GM10248 (cell line): ENCODE measurements around the gene STK25.
A peak's percentile ranks its signal among the peaks of the same experiment; 100 is the strongest.

Experiments
- CTCF ChIA-PET: fragments of 300-600 bp; sonication (Branson Sonifier 250); formaldehyde crosslinking; extraction: SDS; loops from one replicate; lab custom pipeline; 2021; ENCODE audit warnings: antibody characterized with exemption; lab: Yijun Ruan, JAX
- POLR2A ChIA-PET: fragments of 350-650 bp; sonication (Branson Sonifier 250); formaldehyde crosslinking; extraction: SDS; loops from one replicate; lab custom pipeline; 2020; ENCODE audit warnings: antibody characterized with exemption; lab: Yijun Ruan, JAX
- DNase-seq: peaks from one replicate; pipeline ENCODE4 v3.0.0; 2012; ENCODE audit errors: extremely low spot score
- TF ChIP-seq, protein P1 (sequence below): IDR thresholded peaks from 2 replicates; pipeline ENCODE4 v1.5.1; 2012; ENCODE audit warnings: mild to moderate bottlenecking, low read depth; ENCODE audit errors: extremely low read depth, missing control alignments, control extremely low read depth

The STK25 gene

DNA sequence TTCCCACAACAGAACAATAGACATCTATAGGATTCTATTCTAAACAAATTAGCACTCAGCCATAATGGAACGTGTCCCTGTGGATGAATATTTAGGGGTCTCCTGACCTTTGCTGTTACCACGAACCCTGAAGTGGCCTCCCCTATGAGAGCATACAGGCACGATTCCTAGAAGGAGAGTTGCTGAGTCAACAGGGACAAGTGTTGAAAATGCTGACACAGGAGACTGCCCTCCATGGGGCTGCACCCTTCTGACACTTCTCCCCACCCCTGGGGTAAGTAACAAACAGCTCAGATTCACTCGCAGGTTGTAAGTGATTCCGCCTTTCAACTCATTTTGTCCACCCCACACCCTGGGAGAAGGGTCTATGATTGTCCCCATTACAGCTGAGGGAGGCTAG is 14.1 kb upstream of the STK25 start:
- CTCF ChIA-PET, result no interaction called here
- DNase-seq, result no peak
- POLR2A ChIA-PET, result no interaction called here
- TF ChIP-seq, protein P1, sequence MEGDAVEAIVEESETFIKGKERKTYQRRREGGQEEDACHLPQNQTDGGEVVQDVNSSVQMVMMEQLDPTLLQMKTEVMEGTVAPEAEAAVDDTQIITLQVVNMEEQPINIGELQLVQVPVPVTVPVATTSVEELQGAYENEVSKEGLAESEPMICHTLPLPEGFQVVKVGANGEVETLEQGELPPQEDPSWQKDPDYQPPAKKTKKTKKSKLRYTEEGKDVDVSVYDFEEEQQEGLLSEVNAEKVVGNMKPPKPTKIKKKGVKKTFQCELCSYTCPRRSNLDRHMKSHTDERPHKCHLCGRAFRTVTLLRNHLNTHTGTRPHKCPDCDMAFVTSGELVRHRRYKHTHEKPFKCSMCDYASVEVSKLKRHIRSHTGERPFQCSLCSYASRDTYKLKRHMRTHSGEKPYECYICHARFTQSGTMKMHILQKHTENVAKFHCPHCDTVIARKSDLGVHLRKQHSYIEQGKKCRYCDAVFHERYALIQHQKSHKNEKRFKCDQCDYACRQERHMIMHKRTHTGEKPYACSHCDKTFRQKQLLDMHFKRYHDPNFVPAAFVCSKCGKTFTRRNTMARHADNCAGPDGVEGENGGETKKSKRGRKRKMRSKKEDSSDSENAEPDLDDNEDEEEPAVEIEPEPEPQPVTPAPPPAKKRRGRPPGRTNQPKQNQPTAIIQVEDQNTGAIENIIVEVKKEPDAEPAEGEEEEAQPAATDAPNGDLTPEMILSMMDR, result no peak

DNA sequence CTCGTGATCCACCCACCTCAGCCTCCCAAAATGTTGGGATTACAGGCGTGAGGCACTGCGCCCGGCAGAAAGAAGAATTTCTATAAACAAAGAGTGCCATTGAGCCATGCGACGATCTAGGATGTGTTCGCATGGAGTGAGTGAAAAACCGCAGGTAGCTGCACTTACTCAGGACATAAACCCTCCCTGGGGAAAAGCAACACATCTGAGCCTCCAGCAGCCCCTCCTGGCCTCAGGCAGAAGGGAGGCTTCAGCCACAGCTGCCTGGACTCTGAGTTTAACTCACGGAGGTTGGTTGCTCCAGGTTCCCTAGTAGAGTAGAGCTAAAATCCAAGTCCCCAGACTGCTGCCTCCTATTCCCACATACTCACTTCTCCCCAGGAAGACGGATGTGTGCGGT is 11.3 kb upstream of the STK25 start:
- DNase-seq, result no peak
- POLR2A ChIA-PET, result no interaction called here
- TF ChIP-seq, protein P1, result no peak
- CTCF ChIA-PET, result interaction anchor here (1.4 kb wide), 1 partner anchor 24 kb away, joined by 4 read pairs; no protein-coding TSS in a partner anchor

DNA sequence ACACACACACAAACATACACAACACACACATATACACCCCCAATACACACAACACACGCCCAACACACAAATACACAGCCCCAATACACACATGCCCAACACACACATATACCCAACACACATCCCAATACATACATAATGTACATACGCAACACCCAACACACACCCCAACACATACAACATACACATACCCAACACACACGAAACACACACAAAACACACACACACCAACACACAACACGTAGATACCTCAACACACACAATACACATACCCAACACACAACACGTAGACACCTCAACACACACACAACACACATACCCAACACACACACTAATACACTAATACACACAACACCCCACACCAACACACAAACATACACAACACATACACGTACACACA is 8.9 kb upstream of the STK25 start:
- ChIA-PET CTCF (no interaction called here), POLR2A (no interaction called here)
- TF ChIP-seq, protein P1, result no peak
- DNase-seq, result no peak

DNA sequence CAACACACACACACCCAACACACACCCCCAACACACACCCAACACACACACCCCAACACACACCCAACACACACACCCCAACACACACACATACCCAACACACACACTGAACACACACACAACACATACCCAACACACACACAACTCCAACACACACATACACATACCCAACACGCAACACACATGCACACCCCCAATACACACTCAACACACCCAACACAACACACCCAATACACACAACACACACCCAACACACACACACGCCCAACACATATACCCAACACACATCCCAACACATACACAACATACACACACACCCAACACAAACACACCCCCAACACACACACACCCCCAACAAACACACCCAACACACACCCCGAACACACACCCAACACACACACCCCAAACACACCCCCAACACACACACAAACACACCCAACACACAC is 8.2 kb upstream of the STK25 start:
- ChIA-PET CTCF (interaction anchor here (1.5 kb wide), 1 partner anchor 12 kb away, joined by 3 read pairs; no protein-coding TSS in a partner anchor), POLR2A (no interaction called here)
- no peak for DNase-seq
- TF ChIP-seq, protein P1, result no peak

DNA sequence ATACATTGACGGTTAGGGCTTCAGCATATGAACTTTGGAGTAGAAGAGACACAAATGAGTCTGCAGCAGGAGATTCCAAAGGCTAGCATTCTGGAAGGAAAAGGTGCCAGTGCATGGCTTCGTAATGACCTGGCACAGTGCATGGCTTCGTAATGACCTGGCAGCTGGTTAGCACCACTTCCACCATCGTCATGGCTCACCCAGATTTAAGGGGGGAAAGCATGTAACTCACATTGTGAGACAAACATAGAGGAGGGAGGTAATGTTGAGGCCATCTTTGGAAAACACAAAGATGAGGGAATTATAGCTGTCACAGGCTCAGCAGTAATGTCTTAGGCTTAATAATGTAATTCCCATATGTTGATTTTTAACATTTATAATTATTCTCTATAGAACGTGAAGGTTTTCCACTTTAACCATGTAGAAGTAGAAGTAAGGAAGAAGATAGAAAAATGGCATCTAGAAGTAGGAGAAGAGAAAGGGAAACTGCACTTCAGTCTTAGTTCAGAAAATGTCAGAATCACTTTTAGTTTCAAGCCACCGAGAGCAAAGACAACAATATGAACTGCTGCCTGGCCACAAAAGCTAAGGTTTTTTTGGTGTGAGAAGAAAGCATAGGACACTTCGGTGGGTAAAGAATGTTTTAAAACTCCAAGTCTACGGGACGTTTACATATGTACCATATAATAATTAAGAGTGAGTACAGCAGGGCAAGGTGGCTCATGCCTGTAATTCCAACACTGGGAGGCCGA is 6.8 kb upstream of the STK25 start:
- ChIA-PET POLR2A (no interaction called here), CTCF (interaction anchor here (1.3 to 1.8 kb wide), 3 partner anchors 11 to 42 kb away, joined by 3 to 4 read pairs (median 3); no protein-coding TSS in a partner anchor)
- TF ChIP-seq, protein P1, result no peak
- DNase-seq, result peak; percentile 75

DNA sequence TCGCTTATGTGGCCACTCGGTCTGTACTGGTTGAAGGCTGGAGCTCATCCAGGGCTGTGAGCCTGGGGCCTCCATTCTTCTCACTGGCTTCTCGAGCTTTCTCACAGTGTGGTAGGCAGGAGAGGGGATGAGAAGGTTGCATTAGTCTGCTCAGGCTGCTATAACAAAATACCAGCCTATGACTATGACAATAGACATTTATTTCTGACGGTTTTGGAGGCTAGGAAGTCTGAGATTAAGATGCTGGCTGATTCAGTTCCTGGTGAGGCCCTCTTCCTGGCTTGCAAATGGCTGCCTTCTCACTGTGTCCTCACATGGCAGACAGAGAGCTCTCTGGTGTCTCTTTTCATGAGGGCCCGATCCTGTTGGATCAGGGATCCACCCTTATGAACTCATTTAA is 6.2 kb upstream of the STK25 start:
- POLR2A ChIA-PET, result no interaction called here
- CTCF ChIA-PET, result interaction anchor here (1.3 to 1.8 kb wide), 2 partner anchors 11 to 43 kb away, joined by 3 to 4 read pairs; no protein-coding TSS in a partner anchor
- TF ChIP-seq, protein P1, result no peak
- DNase-seq, result no peak
